Heart left ventricle (tissue), 16 donors: ENCODE measurements around the gene CD33. TPM values are rescaled to one million over a fixed set of nuclear protein-coding genes. Genes with fewer than 3 reads are reported as not detected.

Source experiments
- ATAC-seq, 4 donors: fragments of 200-7000 bp; cut with Tn5 transposase; one replicate each; pipeline ENCODE4 v1.9.1; 2020 to 2022; ENCODE audit warnings: moderate library complexity in 4 of 4, mild to moderate bottlenecking in 3 of 4, moderate number of reproducible peaks in 1 of 4
- DNase-seq, 5 donors: peaks; one replicate each; pipeline ENCODE4 v3.0.0-alpha.2; 2020
- H3K27ac ChIP-seq, 12 donors: fragments of 200-600 bp; sonication (generic) in 4 of 12; one replicate each; pipeline versions ENCODE4 v1.5.0 to v1.8.0; 2016 to 2022; ENCODE audit warnings: mild to moderate bottlenecking in 2 of 12
- H3K27me3 ChIP-seq, 9 donors: fragments of 200-600 bp; sonication (generic) in 2 of 9; one replicate each; pipeline versions ENCODE4 v1.5.1 to v1.8.0; 2016 to 2022; ENCODE audit warnings: mild to moderate bottlenecking in 3 of 9
- H3K36me3 ChIP-seq, 9 donors: fragments of 200-600 bp; sonication (generic) in 2 of 9; one replicate each; pipeline versions ENCODE4 v1.5.0 to v1.8.0; 2018 to 2022; ENCODE audit warnings: mild to moderate bottlenecking in 2 of 9
- H3K4me1 ChIP-seq, 12 donors: fragments of 200-600 bp; sonication (generic) in 4 of 12; one replicate each; pipeline versions ENCODE4 v1.5.0 to v1.8.0; 2016 to 2022; ENCODE audit warnings: mild to moderate bottlenecking in 3 of 12
- H3K4me3 ChIP-seq, 12 donors: fragments of 200-600 bp; sonication (generic) in 4 of 12; one replicate each; pipeline versions ENCODE4 v1.5.0 to v1.8.0; 2017 to 2022; ENCODE audit warnings: mild to moderate bottlenecking in 9 of 12, moderate library complexity in 4 of 12
- H3K9me3 ChIP-seq, 12 donors: fragments of 200-600 bp; sonication (generic) in 4 of 12; one replicate each; pipeline versions ENCODE4 v1.5.0 to v1.8.0; 2016 to 2022; ENCODE audit warnings: mild to moderate bottlenecking in 1 of 12
- CTCF ChIP-seq, 12 donors: fragments of 200-600 bp; sonication (generic) in 4 of 12; IDR thresholded peaks; one replicate each; pipeline versions ENCODE4 v1.5.0 to v1.8.0; 2018 to 2022; ENCODE audit warnings: antibody characterized with exemption in 12 of 12, mild to moderate bottlenecking in 5 of 12
- POLR2A ChIP-seq, 2 donors: fragments of 450-650 bp; IDR thresholded peaks; one replicate each; pipeline ENCODE4 v1.6.1; 2017; ENCODE audit warnings: antibody characterized with exemption in 2 of 2, mild to moderate bottlenecking in 2 of 2, moderate library complexity in 2 of 2
- WGBS, 4 donors: extraction: QIAGEN DNeasy Blood & Tissue Kit in 2 of 4; methylation state at CpG; one replicate each; pipeline versions ENCODE4 v1.1.5 to v1.1.7; 2013 to 2018; 5-methylcytosine and 5-hydroxymethylcytosine counted together
- intact Hi-C, 10 donors: fragments of 100-400 bp; cut with DNase I; formaldehyde crosslinking; loops; one replicate each; pipeline versions ENCODE4 v1.11.1 to v1.14.2; 2022
- microRNA-seq, 4 donors: library from miRNA; unstranded; fragments of <30 nt; microRNA quantifications; one replicate each; pipeline versions ENCODE4 to v1.2.0, GENCODE V29; 2017 to 2020
- polyA plus RNA-seq, 2 donors: library from polyadenylated mRNA; stranded (reverse); fragments of 200-250 nt; gene quantifications; one replicate each; pipeline ENCODE4 v1.2.3, GENCODE V29; 2013
- total RNA-seq, 9 donors: library from RNA; depleted of rRNA in 2 of 9; stranded (reverse); fragments of >200 nt in 2 of 9; fragmentation: NEBNext Ultra II Directional in 3 of 9; extraction: Animal tissue kit (Norgen Biotek cat#: 25700) in 3 of 9; gene quantifications; one replicate each; pipeline versions ENCODE4 v1.1.0 to v1.2.4, GENCODE V29; 2016 to 2023
- donor health status: ischemic (EF 13 %, LVEDD 7.1; RV severe dilation, severe dysfunction).
- donor health status: healthy with polysubstance abuse.
- donor health status: DM: no; HTN: yes; CAD: no.
- donor health status: DM: no; HTN: no; CAD: no.
- donor health status: ischemic (EF 25% LVEDD 6.9; RV normal size, moderate dysfunction).
- donor health status: ischemic (EF 25% LVEDD 5.7; RV mildly dilated, moderate dysfunction).
- donor health status: healthy.
- donor health status: DM: yes; HTN: yes; CAD: no.
- donor health status: ischemic (EF 35%, LVEDD 5.7; RV mildly dilated, moderate dysfunction).
- donor health status: nonischemic (EF 11% LVEDD 7.7; RV severe dilation, severe dysfunction).
- donor health status: DM: yes; HTN: yes; CAD: no.
- donor health status: PGD.
- donor health status: ischemic (EF 29% LVEDD 5.4; RV normal size, mild dysfunction).
- donor health status: nonischemic (EF 23%, LVEDD 6.1; RV moderate dilation, normal function).

The CD33 gene
- total and polyA plus RNA-seq, 11 donors: 1.1 to 46.6 (median 2.9) TPM

DNA sequence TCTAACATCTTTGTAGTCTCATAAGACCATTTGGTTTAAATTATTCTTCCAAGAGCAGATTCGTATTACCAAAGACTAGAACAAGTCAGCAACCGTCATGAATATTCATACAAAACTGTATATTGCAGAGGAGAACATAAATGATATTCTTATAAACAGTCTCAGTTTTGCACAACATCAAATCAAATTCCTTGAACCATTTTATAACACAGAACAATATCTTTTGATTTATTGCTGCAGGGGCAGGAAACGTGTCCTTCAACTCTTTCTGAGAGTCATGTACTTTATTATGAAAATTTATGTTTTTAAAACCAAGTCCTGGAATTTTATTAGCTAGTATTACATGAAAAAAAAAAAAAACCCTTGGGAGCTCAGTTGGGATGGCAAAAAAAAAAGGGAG is 52.2 kb downstream of the CD33 start:
- 75 to 85% (median 79%) methylated on average over 3 of the region's 3 CpGs for WGBS, 4 donors
- DNase-seq (no peak), ATAC-seq (no peak)
- H3K36me3 ChIP-seq: no peaks in the 10 kb centered on the region
- no peak for TF ChIP-seq POLR2A (IDR thresholded peaks at IDR 0.05)
- H3K27ac ChIP-seq: no peak overlapping the region
- intact Hi-C loops: no loop called here
- peaks cover 0 to 5% (median 0%) of the 10 kb centered on the region in 12 donors for H3K4me1 ChIP-seq
- peaks cover 0 to 17% (median 4%) of the 10 kb centered on the region in 9 donors for H3K27me3 ChIP-seq
- no peaks in the 10 kb centered on the region for H3K9me3 ChIP-seq
- no peak overlapping the region for H3K4me3 ChIP-seq

GRCh38 chr19:51282335-51282734 is 57.5 kb downstream of the CD33 start:
- Histone ChIP-seq H3K36me3 (no peaks in the 10 kb centered on the region), H3K27me3 (peaks cover 0 to 24% (median 4%) of the 10 kb centered on the region in 9 donors), H3K4me1 (no peaks in the 10 kb centered on the region), H3K9me3 (peaks cover 0 to 8% (median 0%) of the 10 kb centered on the region in 12 donors), H3K27ac (no peak overlapping the region), H3K4me3 (no peak overlapping the region)
- WGBS, 4 donors: 79 to 84% (median 83%) methylated on average over 4 of the region's 4 CpGs
- intact Hi-C loops: no loop called here
- TF ChIP-seq CTCF (IDR thresholded peaks at IDR 0.05) (no peak), POLR2A (IDR thresholded peaks at IDR 0.05) (no peak)
- DNase-seq: no peak
- no peak for ATAC-seq

DNA sequence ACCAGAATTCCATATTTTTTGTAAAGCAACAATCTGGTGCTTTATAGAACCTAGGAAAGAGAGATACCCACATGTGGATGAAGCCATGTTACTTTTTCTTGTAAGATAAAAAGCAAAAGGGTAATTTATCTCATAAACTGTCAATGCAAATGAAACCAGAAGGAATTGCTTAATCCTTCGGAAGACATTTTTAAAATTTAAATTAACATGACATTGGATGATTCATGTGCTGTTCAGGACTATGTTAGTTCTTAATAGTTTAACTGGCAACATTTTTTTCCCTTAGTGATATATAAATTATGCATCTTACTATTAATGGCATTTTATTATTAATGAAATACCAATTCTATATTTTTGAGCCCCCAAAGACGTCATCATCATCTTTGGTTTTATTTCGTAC is 60.8 kb downstream of the CD33 start:
- H3K4me1 ChIP-seq: no peaks in the 10 kb centered on the region
- H3K36me3 ChIP-seq: no peaks in the 10 kb centered on the region
- no peak for DNase-seq
- intact Hi-C loops: no loop called here
- H3K27me3 ChIP-seq: peaks cover 0 to 27% (median 5%) of the 10 kb centered on the region in 9 donors
- ATAC-seq: no peak
- 65 to 81% (median 73%) methylated on average over 3 of the region's 3 CpGs for WGBS, 4 donors
- no peak overlapping the region for H3K4me3 ChIP-seq
- H3K27ac ChIP-seq: no peak overlapping the region
- H3K9me3 ChIP-seq: peaks cover 0 to 16% (median 0%) of the 10 kb centered on the region in 12 donors
- no peak for TF ChIP-seq CTCF (IDR thresholded peaks at IDR 0.05)
- no peak for TF ChIP-seq POLR2A (IDR thresholded peaks at IDR 0.05)

Small RNAs within 50 kb of the gene (microRNA-seq; reads per million reads assigned to microRNA genes)
- gene MIR8074: 0 reads per million in 4 donors

Other genes with a start within 250 kb of the CD33 start
- 1 to 10 TPM in 1 of 9 donors, not detected in 8; 4.1 TPM for gene KLK7, start 241.2 kb upstream of the CD33 start, total RNA-seq
- not detected for gene KLK7, start 241.2 kb upstream of the CD33 start, polyA plus RNA-seq
- 1 to 10 TPM in 1 of 9 donors, not detected in 8; 1.9 TPM for gene KLK8, start 223.5 kb upstream of the CD33 start, total RNA-seq
- not detected for gene KLK8, start 223.5 kb upstream of the CD33 start, polyA plus RNA-seq
- 1 to 10 TPM in 1 of 9 donors, under 1 TPM in 4, not detected in 4; 0.12 to 4.0 (median 0.37) TPM for gene KLK10, start 205.4 kb upstream of the CD33 start, total RNA-seq
- gene KLK10, start 205.4 kb upstream of the CD33 start, polyA plus RNA-seq: under 1 TPM in 1 of 2 donors, not detected in 1; 0.33 TPM
- 10 to 100 TPM in 1 of 9 donors, under 1 TPM in 1, not detected in 7; 0.32 to 19.1 TPM for gene KLK11, start 198.5 kb upstream of the CD33 start, total RNA-seq
- under 1 TPM; 0.35 to 0.42 TPM for gene KLK11, start 198.5 kb upstream of the CD33 start, polyA plus RNA-seq
- not detected for gene KLK12, start 190.1 kb upstream of the CD33 start, total RNA-seq
- gene KLK12, start 190.1 kb upstream of the CD33 start, polyA plus RNA-seq: not detected
- gene KLK13, start 160.0 kb upstream of the CD33 start, total RNA-seq: 1 to 10 TPM in 1 of 9 donors, not detected in 8; 2.2 TPM
- gene KLK13, start 160.0 kb upstream of the CD33 start, polyA plus RNA-seq: under 1 TPM in 1 of 2 donors, not detected in 1; 0.90 TPM
- under 1 TPM in 6 of 9 donors, not detected in 3; 0.23 to 0.64 (median 0.34) TPM for gene KLK14, start 142.2 kb upstream of the CD33 start, total RNA-seq
- gene KLK14, start 142.2 kb upstream of the CD33 start, polyA plus RNA-seq: under 1 TPM in 1 of 2 donors, not detected in 1; 0.17 TPM
- gene CTU1, start 116.7 kb upstream of the CD33 start, total RNA-seq: 10 to 100 TPM in 1 of 9 donors, 1 to 10 TPM in 8; 2.5 to 11.2 (median 4.2) TPM
- gene CTU1, start 116.7 kb upstream of the CD33 start, polyA plus RNA-seq: 1 to 10 TPM; 1.4 to 2.4 TPM
- 10 to 100 TPM in 1 of 9 donors, 1 to 10 TPM in 6, under 1 TPM in 2; 0.35 to 18.5 (median 1.7) TPM for gene SIGLEC9, start 100.2 kb upstream of the CD33 start, total RNA-seq
- gene SIGLEC9, start 100.2 kb upstream of the CD33 start, polyA plus RNA-seq: 1 to 10 TPM in 1 of 2 donors, under 1 TPM in 1; 0.27 to 2.0 TPM
- 1 to 10 TPM in 3 of 9 donors, under 1 TPM in 4, not detected in 2; 0.51 to 6.1 (median 0.63) TPM for gene SIGLEC7, start 82.8 kb upstream of the CD33 start, total RNA-seq
- 1 to 10 TPM; 1.0 to 1.2 TPM for gene SIGLEC7, start 82.8 kb upstream of the CD33 start, polyA plus RNA-seq
- gene SIGLECL1, start 26.0 kb downstream of the CD33 start, total RNA-seq: not detected
- not detected for gene SIGLECL1, start 26.0 kb downstream of the CD33 start, polyA plus RNA-seq
- gene IGLON5, start 86.6 kb downstream of the CD33 start, total RNA-seq: under 1 TPM in 1 of 9 donors, not detected in 8; 0.09 TPM
- under 1 TPM in 1 of 2 donors, not detected in 1; 0.10 TPM for gene IGLON5, start 86.6 kb downstream of the CD33 start, polyA plus RNA-seq
- gene VSIG10L, start 117.1 kb downstream of the CD33 start, total RNA-seq: 1 to 10 TPM in 2 of 9 donors, under 1 TPM in 7; 0.40 to 1.2 (median 0.74) TPM
- gene VSIG10L, start 117.1 kb downstream of the CD33 start, polyA plus RNA-seq: 1 to 10 TPM; 1.2 to 1.7 TPM
- 100 to 1,000 TPM; 206 to 835 (median 280) TPM for gene ETFB, start 141.3 kb downstream of the CD33 start, total RNA-seq
- 100 to 1,000 TPM; 301 to 675 TPM for gene ETFB, start 141.3 kb downstream of the CD33 start, polyA plus RNA-seq
- gene CLDND2, start 143.9 kb downstream of the CD33 start, total RNA-seq: 1 to 10 TPM in 3 of 9 donors, under 1 TPM in 3, not detected in 3; 0.46 to 2.3 (median 0.92) TPM
- not detected for gene CLDND2, start 143.9 kb downstream of the CD33 start, polyA plus RNA-seq
- gene NKG7, start 147.6 kb downstream of the CD33 start, total RNA-seq: 10 to 100 TPM in 1 of 9 donors, 1 to 10 TPM in 6, not detected in 2; 1.0 to 31.2 (median 2.4) TPM
- gene NKG7, start 147.6 kb downstream of the CD33 start, polyA plus RNA-seq: 1 to 10 TPM; 1.0 to 2.9 TPM
- gene LIM2, start 162.9 kb downstream of the CD33 start, total RNA-seq: not detected
- gene LIM2, start 162.9 kb downstream of the CD33 start, polyA plus RNA-seq: not detected
- gene C19orf84, start 165.5 kb downstream of the CD33 start, total RNA-seq: not detected
- not detected for gene C19orf84, start 165.5 kb downstream of the CD33 start, polyA plus RNA-seq
- gene SIGLEC10, start 192.6 kb downstream of the CD33 start, total RNA-seq: 1 to 10 TPM in 4 of 9 donors, under 1 TPM in 5; 0.18 to 7.5 (median 0.58) TPM
- gene SIGLEC10, start 192.6 kb downstream of the CD33 start, polyA plus RNA-seq: 1 to 10 TPM in 1 of 2 donors, under 1 TPM in 1; 0.08 to 1.7 TPM
- under 1 TPM in 2 of 9 donors, not detected in 7; 0.12 to 0.48 TPM for gene SIGLEC8, start 233.4 kb downstream of the CD33 start, total RNA-seq
- gene SIGLEC8, start 233.4 kb downstream of the CD33 start, polyA plus RNA-seq: not detected